Natural killer cell (primary cell): ENCODE measurements around the gene CHST11. TPM values are rescaled to one million over a fixed set of nuclear protein-coding genes. Genes with fewer than 3 reads are reported as not detected.
"Not testable (repeated sequence)": the region's sequence is repeated elsewhere in the genome, so short reads cannot be mapped to it uniquely, and the experiment has no call there.

ENCODE experiments used
- ATAC-seq, 3 donors: fragments of 150-1000 bp in 2 of 3; fragments of 200-7000 bp in 1 of 3; cut with Tn5 transposase; 1 replicate in 1 of 3; 2 replicates in 2 of 3; pipeline ENCODE4 v1.10.0; 2021; ENCODE audit warnings: mild to moderate bottlenecking in 2 of 3, moderate library complexity in 2 of 3
- DNase-seq, 2 donors: peaks; one replicate each; pipeline versions ENCODE4 v3.0.0 to v3.0.0-alpha.2; 2013 to 2021; ENCODE audit warnings: mixed read lengths in 1 of 2
- H3K27ac ChIP-seq: one replicate; pipeline ENCODE4 v1.5.1; 2013; ENCODE audit warnings: mild to moderate bottlenecking, low read length
- H3K27me3 ChIP-seq: one replicate; pipeline ENCODE4 v1.6.1; 2013; ENCODE audit warnings: low read length; ENCODE audit not compliant: control insufficient read depth, insufficient read depth
- H3K36me3 ChIP-seq: one replicate; pipeline ENCODE4 v1.6.1; 2013; ENCODE audit warnings: low read length; ENCODE audit not compliant: control insufficient read depth, insufficient read depth
- H3K4me1 ChIP-seq: one replicate; pipeline ENCODE4 v1.6.1; 2013; ENCODE audit warnings: low read length; ENCODE audit not compliant: control insufficient read depth, insufficient read depth
- H3K4me3 ChIP-seq: one replicate; pipeline ENCODE4 v1.5.1; 2013; ENCODE audit warnings: low read length
- H3K9me3 ChIP-seq: one replicate; pipeline ENCODE4 v1.6.1; 2013; ENCODE audit warnings: low read length; ENCODE audit not compliant: control insufficient read depth, insufficient read depth
- H3K27ac Mint-ChIP-seq, 2 donors: one replicate each; pipeline ENCODE4 v1.8.0; 2022; ENCODE audit warnings: mild to moderate bottlenecking in 2 of 2, mixed read lengths in 2 of 2, moderate library complexity in 1 of 2
- H3K27me3 Mint-ChIP-seq, 2 donors: one replicate each; pipeline ENCODE4 v1.8.0; 2022; ENCODE audit warnings: low read depth in 2 of 2, mixed read lengths in 2 of 2
- H3K36me3 Mint-ChIP-seq: one replicate; pipeline ENCODE4 v1.8.0; 2022; ENCODE audit warnings: mixed read lengths
- H3K4me1 Mint-ChIP-seq, 2 donors: one replicate each; pipeline ENCODE4 v1.8.0; 2022; ENCODE audit warnings: mixed read lengths in 2 of 2
- H3K4me3 Mint-ChIP-seq: one replicate; pipeline ENCODE4 v1.8.0; 2022; ENCODE audit warnings: mild to moderate bottlenecking, moderate library complexity, mixed read lengths
- H3K9me3 Mint-ChIP-seq, 2 donors: one replicate each; pipeline ENCODE4 v1.8.0; 2022; ENCODE audit warnings: mixed read lengths in 2 of 2
- CTCF ChIP-seq: fragments of 200-600 bp; IDR thresholded peaks from one replicate; pipeline ENCODE4 v1.8.0; 2022; ENCODE audit warnings: antibody characterized with exemption
- WGBS: methylation state at CpG from one replicate; pipeline ENCODE4 v1.1.7; 2013; ENCODE audit warnings: missing lambda C conversion rate; ENCODE audit not compliant: insufficient coverage; 5-methylcytosine and 5-hydroxymethylcytosine counted together
- intact Hi-C: fragments of 100-400 bp; cut with micrococcal nuclease; formaldehyde crosslinking; loops from one replicate; pipeline ENCODE4 v1.14.2; 2022
- total RNA-seq, 4 donors: library from RNA; stranded (reverse); fragments of 120-200 nt in 1 of 4; gene quantifications; one replicate each; pipeline versions ENCODE4 v1.2.3 to v1.2.4, GENCODE V29; 2013 to 2022

CHST11 gene
- total RNA-seq, 3 donors from 2014 or later (not counting 1 experiment from before 2014, with no cell fraction given) = 85.3 to 118 (median 96.1) TPM

DNA sequence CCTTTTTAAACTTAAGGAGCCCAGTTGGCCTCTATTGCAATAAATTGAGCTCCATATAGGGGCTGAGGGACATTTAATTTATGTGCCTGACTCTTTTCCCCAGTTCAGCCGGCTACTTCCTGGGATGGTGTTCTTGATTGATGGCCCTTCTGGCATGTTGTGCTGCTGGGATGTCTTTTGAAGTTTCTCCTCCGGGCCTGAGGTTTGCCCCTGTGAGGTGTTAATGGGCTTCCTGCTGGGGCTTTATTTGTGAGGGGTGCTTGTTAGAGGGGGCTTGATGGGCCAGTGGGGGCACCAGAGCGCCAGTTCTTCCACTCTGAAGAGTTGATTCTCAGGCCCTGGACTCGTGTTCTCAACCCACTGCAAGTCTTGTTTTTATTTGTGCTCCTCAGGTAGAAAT, 69.6 kb downstream of the CHST11 start:
- TF ChIP-seq CTCF = no peak
- Mint-ChIP-seq H3K27ac (peak overlapping the region; percentile 74 to 84), H3K4me3 (no peak overlapping the region), H3K36me3 (no peaks in the 10 kb centered on the region), H3K9me3 (no peaks in the 10 kb centered on the region), H3K4me1 (peaks cover 97 to 98% of the 10 kb centered on the region in 2 donors), H3K27me3 (no peaks in the 10 kb centered on the region)
- intact Hi-C loops = no loop called here
- Histone ChIP-seq H3K9me3 (no peaks in the 10 kb centered on the region), H3K4me1 (peaks cover 20% of the 10 kb centered on the region), H3K27me3 (no peaks in the 10 kb centered on the region), H3K36me3 (no peaks in the 10 kb centered on the region), H3K4me3 (no peak overlapping the region), H3K27ac (no peak overlapping the region)
- 52% methylated on average over 4 of the region's 4 CpGs for WGBS
- ATAC-seq (no peak), DNase-seq (no peak)

DNA sequence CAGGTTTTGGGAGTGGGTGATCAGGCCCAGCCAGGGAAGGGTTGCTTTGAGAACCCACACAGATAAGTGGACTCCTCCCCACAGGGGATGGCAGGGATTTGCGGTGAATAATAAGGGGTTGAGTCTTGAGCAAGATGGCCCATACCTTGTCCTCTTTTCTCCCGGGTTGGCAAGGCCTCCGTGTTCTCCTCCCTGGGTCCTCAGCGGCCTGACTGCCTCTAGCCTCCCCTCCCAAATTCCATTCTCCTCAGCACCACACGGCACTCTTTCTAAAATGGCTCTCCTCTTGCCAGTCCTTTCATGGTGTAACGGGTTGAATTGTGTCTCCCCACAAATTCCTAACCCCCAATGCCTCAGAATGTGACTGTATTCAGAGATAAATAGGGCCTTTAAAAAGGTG, 70.0 kb downstream of the CHST11 start:
- Histone ChIP-seq H3K27me3 (no peaks in the 10 kb centered on the region), H3K4me1 (peaks cover 16% of the 10 kb centered on the region), H3K27ac (no peak overlapping the region), H3K9me3 (no peaks in the 10 kb centered on the region), H3K4me3 (no peak overlapping the region), H3K36me3 (no peaks in the 10 kb centered on the region)
- WGBS = 96% methylated on average over 5 of the region's 6 CpGs
- peak overlapping the region; percentile 74 to 84 for H3K27ac Mint-ChIP-seq
- intact Hi-C loops = no loop called here
- ATAC-seq (no peak), DNase-seq (no peak)
- no peaks in the 10 kb centered on the region for H3K27me3 Mint-ChIP-seq
- no peaks in the 10 kb centered on the region for H3K9me3 Mint-ChIP-seq
- H3K36me3 Mint-ChIP-seq = no peaks in the 10 kb centered on the region
- no peak for TF ChIP-seq CTCF
- H3K4me1 Mint-ChIP-seq = peaks cover 97 to 98% of the 10 kb centered on the region in 2 donors
- no peak overlapping the region for H3K4me3 Mint-ChIP-seq

GRCh38 chr12:104527653-104528052, 70.9 kb downstream of the CHST11 start:
- H3K4me3 Mint-ChIP-seq, H3K36me3 Mint-ChIP-seq, H3K9me3 ChIP-seq, H3K9me3 Mint-ChIP-seq, intact Hi-C loops, DNase-seq, H3K27me3 Mint-ChIP-seq, H3K27me3 ChIP-seq, H3K36me3 ChIP-seq, ATAC-seq, H3K27ac ChIP-seq, H3K4me3 ChIP-seq: not testable (repeated sequence)
- peaks cover 15% of the 10 kb centered on the region for H3K4me1 ChIP-seq
- Mint-ChIP-seq H3K4me1 (peaks cover 98 to 99% of the 10 kb centered on the region in 2 donors), H3K27ac (peak overlapping the region; percentile 74 to 84)
- WGBS = 100% methylated on average over 1 of the region's 5 CpGs

- Histone ChIP-seq H3K36me3 (no peaks in the 10 kb centered on the region), H3K4me1 (peaks cover 17% of the 10 kb centered on the region), H3K27me3 (no peaks in the 10 kb centered on the region), H3K4me3 (no peak overlapping the region), H3K27ac (no peak overlapping the region), H3K9me3 (no peaks in the 10 kb centered on the region)
- no peak for TF ChIP-seq CTCF
- H3K9me3 Mint-ChIP-seq = no peaks in the 10 kb centered on the region
- H3K36me3 Mint-ChIP-seq = no peaks in the 10 kb centered on the region
- H3K27me3 Mint-ChIP-seq = no peaks in the 10 kb centered on the region
- ATAC-seq = no peak
- no peak overlapping the region for H3K4me3 Mint-ChIP-seq
- WGBS = 94% methylated on average over 2 of the region's 3 CpGs
- H3K4me1 Mint-ChIP-seq = peaks cover 98 to 99% of the 10 kb centered on the region in 2 donors
- DNase-seq = no peak
- H3K27ac Mint-ChIP-seq = peak overlapping the region; percentile 73 to 84
- intact Hi-C loops = no loop called here
Observed at GRCh38 chr12:104529130-104529874, 72.6 kb downstream of the CHST11 start.
